Brain microvascular endothelial cell (primary cell): Measurements from ENCODE around the gene OSBP2.

Source experiments
- DNase-seq: peaks from one replicate; pipeline ENCODE4 v3.0.0-alpha.2; 2020
- H3K27ac ChIP-seq: fragments of 250-450 bp; sonication (Bioruptor Pico); 2 replicates; pipeline ENCODE4 v1.5.1; 2020; ENCODE audit warnings: mild to moderate bottlenecking, moderate library complexity
- H3K27me3 ChIP-seq: fragments of 250-450 bp; sonication (Bioruptor Pico); replicated peaks from 2 replicates; pipeline ENCODE4 v1.5.1; 2020; ENCODE audit warnings: mild to moderate bottlenecking
- H3K36me3 ChIP-seq: fragments of 250-450 bp; sonication (Bioruptor Pico); replicated peaks from 2 replicates; pipeline ENCODE4 v1.5.1; 2020; ENCODE audit warnings: mild to moderate bottlenecking
- H3K4me3 ChIP-seq: 2 replicates; pipeline ENCODE4 v1.5.1; 2011; ENCODE audit warnings: low read depth, mild to moderate bottlenecking, control low read depth, low read length, moderate library complexity
- CTCF ChIP-seq: IDR thresholded peaks from 2 replicates; pipeline ENCODE4 v1.5.1; 2011; ENCODE audit warnings: low read depth, mild to moderate bottlenecking, moderate library complexity, low read length, control low read depth, inconsistent platforms; ENCODE audit errors: missing control alignments
- in situ Hi-C: cut with HindIII; loops from 2 replicates; pipeline ENCODE4 v1.10.0; 2017; ENCODE audit warnings: low sequenced_read_pairs, low pct_ligation_motif_present

Gene OSBP2

DNA sequence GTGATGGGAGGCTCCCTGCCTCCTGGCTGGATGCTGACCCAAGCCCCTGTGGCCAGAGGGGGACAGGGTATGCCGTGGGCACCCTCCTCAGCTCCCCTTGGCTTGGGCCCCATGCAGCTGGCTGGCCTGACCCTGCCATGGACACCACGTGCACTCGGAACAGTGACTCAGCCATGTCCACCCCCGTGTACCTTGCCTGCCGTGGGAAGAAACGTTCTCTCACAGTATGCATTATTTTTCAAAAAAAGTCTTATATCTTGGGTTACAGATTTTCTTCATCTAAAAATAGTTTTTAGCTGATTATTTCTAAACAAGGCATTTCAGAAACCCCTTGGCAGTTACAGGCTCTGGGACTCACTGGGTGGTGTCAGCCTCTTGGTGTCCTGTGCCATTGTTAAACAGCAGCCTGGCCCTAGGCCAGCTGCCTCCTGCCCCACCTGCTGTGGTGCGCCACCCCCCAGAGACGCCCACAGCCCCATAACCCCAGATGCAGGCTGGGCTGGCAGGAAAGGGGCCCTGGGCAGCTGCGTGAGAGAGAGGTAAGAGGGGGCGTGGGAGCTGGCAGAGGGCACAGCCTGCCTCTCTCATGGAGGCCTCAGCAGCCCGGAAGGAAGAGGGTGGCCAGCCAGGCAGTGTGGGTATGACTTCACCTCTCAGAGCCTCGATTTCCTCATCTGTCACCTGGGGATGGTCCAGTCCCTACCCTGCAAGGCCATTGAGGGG, 174.2 kb downstream of the OSBP2 start:
- Histone ChIP-seq H3K27ac (no peak overlapping the region), H3K4me3 (no peak overlapping the region), H3K27me3 (no peaks in the 10 kb centered on the region), H3K36me3 (no peaks in the 10 kb centered on the region)
- in situ Hi-C loops = no loop called here
- DNase-seq = peak; percentile 37
- no peak for TF ChIP-seq CTCF

DNA sequence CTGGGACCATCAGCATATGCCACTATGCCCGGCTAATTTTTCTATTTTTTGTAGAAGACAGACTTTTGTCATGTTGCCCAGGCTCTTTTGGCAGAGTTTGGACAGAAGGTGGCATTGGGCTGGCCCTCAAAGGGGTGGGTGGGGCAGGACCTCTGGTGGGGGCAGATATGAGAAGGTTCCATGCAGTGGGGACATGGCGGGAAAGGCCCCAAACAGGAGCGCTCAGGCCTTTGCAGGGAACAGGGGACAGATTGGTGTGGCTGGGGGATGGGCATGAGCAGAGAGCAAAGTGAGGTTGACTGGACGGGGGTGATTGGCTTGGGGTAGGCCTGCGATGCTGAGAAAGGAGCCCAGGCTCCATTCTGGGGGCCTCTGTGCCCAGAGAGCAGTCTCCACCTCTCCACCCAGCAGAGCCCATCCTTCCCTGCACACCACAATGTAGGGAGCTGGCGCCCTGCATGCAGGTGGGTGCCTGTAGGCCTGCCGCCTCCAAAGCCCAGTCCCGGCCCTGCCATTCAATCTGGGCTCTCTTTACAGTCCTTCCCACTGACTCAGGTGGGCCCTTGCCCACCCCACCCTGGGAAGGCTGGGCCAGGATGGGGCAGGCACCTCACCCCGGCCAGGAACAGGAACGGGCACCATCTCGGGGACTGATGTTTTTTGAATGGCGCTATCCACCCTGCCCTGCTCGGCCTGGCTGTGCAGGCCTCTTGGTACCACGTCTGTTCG, 175.2 kb downstream of the OSBP2 start:
- no peak for TF ChIP-seq CTCF
- no peak overlapping the region for H3K4me3 ChIP-seq
- H3K27ac ChIP-seq = no peak overlapping the region
- H3K27me3 ChIP-seq = no peaks in the 10 kb centered on the region
- in situ Hi-C loops = no loop called here
- no peak for DNase-seq
- no peaks in the 10 kb centered on the region for H3K36me3 ChIP-seq

GRCh38 chr22:30870451-30871345, 176.0 kb downstream of the OSBP2 start:
- H3K27me3 ChIP-seq = no peaks in the 10 kb centered on the region
- in situ Hi-C loops = no loop called here
- no peak overlapping the region for H3K27ac ChIP-seq
- no peak for DNase-seq
- no peak overlapping the region for H3K4me3 ChIP-seq
- H3K36me3 ChIP-seq = no peaks in the 10 kb centered on the region
- TF ChIP-seq CTCF = no peak

DNA sequence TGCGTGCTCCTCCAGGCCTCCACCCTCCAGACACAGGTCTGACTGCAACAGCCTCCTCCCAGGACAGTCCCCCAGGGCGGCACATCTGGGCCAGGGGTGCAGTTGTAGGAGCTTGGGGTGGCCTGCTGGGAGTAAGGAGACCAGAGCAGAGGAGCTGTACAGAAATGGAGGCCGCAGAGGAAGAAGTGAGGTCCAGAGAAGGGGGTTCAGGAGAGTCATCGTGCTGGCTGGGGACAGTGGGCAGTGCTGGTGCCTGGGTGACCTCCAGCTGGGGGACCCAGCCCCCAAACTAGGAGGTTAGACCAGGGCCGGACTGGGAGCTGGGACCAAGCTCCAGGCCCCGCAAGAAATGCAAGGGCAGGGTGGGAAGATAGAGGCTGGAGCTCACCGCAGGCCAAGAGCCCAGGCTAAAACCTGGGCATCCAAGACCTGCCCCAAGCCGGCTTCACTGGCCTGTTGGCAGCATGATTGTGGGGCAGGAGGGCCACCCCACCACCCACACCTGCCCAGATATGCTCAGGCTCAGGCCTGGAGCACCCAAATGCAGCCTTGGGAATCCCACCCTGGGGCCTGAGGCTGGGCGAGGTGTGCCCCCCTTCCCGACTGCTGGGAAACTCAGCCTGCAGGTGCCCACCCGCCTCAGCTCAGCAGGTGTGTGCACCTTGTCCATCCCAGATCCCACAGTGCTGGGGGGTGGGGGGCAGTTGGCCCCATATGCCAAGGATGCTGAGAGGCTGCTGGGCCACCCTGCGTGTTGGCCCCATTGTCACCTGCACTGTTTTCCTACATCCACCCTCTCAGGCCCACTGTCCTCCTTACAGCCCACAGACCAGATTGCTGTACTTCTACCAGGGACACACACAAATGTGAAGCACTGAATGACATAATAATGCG, 177.0 kb downstream of the OSBP2 start:
- in situ Hi-C loops = no loop called here
- Histone ChIP-seq H3K27me3 (no peaks in the 10 kb centered on the region), H3K27ac (no peak overlapping the region), H3K36me3 (no peaks in the 10 kb centered on the region), H3K4me3 (no peak overlapping the region)
- TF ChIP-seq CTCF = no peak
- no peak for DNase-seq

- Histone ChIP-seq H3K27ac (no peak overlapping the region), H3K36me3 (no peaks in the 10 kb centered on the region), H3K4me3 (no peak overlapping the region), H3K27me3 (no peaks in the 10 kb centered on the region)
- DNase-seq = no peak
- in situ Hi-C loops = no loop called here
- no peak for TF ChIP-seq CTCF
Measured at GRCh38 chr22:30872285-30873041, 177.8 kb downstream of the OSBP2 start.
